ENCODE results near the gene ZNF75A.

DNA sequence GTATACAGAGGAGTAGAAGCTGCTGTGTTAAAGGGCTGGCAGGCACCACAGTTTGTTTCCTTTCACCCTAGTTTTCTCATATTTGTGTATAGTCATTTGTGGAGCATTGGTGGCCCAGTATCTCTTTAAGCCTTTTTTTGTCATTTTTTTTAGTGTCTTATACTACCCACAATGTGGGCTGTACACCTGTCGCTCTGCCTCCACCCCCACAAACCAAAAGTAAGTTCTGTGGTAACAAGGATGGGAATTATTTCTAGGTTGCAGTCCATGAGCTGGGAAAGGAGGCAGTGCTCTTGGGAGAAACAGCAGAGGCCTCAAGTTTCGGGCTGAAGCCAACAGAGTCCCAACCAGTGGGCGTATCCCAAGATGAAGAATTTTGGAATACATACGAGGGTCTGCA, 6.2 kb downstream of the ZNF75A start:
- TF ChIP-seq, protein P1, sequence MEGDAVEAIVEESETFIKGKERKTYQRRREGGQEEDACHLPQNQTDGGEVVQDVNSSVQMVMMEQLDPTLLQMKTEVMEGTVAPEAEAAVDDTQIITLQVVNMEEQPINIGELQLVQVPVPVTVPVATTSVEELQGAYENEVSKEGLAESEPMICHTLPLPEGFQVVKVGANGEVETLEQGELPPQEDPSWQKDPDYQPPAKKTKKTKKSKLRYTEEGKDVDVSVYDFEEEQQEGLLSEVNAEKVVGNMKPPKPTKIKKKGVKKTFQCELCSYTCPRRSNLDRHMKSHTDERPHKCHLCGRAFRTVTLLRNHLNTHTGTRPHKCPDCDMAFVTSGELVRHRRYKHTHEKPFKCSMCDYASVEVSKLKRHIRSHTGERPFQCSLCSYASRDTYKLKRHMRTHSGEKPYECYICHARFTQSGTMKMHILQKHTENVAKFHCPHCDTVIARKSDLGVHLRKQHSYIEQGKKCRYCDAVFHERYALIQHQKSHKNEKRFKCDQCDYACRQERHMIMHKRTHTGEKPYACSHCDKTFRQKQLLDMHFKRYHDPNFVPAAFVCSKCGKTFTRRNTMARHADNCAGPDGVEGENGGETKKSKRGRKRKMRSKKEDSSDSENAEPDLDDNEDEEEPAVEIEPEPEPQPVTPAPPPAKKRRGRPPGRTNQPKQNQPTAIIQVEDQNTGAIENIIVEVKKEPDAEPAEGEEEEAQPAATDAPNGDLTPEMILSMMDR (IDR thresholded peaks at IDR 0.05; ENCODE audit: low read length): no peak
- TF ChIP-seq EZH2 (optimal IDR thresholded peaks at IDR 0.05; ENCODE audit: low read depth, low read length): no peak
